HTERT RPE-1 (cell line): ENCODE measurements around the gene ZSCAN1.
"Not testable (repeated sequence)": the region's sequence is repeated elsewhere in the genome, so short reads cannot be mapped to it uniquely, and the experiment has no call there.

Experiments
- in situ Hi-C: fragments of 300-500 bp; cut with MboI; formaldehyde crosslinking; loops from 4 replicates; pipeline ENCODE4 v1.14.3; 2020; ENCODE audit warnings: low sequenced_read_pairs

The ZSCAN1 gene, protein sequence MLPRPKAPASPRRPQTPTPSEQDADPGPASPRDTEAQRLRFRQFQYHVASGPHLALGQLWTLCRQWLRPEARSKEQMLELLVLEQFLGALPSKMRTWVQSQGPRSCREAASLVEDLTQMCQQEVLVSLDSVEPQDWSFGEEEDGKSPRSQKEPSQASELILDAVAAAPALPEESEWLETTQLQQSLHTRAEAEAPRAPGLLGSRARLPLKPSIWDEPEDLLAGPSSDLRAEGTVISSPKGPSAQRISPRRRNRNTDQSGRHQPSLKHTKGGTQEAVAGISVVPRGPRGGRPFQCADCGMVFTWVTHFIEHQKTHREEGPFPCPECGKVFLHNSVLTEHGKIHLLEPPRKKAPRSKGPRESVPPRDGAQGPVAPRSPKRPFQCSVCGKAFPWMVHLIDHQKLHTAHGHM

DNA sequence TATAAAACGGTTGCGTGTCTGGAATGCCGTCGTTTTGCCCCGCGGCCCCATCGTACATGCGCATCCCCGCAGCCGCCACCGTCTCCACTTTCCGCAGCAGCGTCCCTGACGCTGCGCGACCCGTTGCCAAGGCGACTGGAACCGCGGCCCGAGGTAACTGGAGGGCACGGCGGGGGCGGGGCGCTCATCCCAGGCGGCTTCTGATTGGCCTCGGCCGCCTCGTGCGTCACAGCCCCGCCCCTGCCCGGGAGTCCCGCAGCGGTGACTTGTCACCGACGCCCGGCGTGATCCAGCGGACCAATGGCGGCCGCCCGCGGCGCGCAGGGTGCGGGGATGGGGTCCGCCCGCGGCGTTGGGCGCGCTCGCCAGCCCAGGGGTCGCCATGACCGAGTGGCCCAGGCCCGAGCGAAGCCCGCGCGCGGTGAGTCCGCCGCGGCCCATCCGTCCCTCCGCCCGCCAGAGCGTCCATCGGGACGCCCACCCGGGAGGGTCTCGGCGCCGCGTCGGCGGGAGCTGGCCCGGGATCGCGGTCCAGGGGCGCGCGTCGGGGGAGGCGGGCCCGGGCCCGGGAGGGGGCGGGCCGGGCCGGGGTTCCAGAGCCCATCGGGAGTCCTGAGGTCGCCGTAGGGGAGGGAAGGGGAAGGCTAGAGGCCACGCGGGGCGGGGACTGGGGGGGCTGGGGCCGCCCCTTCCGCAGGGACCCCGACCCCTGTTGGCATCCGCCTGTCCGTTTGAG lies at the start of gene ZSCAN1:
Gene ZSCAN1 (plus strand): TSS at position 285 of the 736 bp plus-strand sequence. CDS start 3,812 bp downstream, outside the sequence.
- in situ Hi-C loops: no loop called here

DNA sequence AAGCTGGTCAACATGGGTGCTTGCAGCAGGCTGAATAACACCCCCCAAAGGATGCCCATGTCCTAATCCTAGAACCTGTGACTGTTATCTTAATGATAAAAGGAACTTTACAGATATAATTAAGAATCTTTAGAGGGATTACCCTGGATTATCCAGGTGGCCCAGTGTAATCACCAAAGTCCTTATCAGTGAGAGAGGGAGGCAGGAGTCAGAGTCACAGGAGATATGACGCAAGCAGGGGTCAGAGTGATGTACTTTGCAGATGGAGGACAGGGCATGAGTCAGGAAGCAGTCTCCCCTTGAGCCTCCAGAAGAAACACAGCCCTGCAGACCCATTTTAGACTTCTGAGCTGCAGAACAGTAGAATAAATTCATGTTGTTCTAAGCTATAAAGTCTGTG lies 41.0 kb upstream of the ZSCAN1 start:
- in situ Hi-C loops: no loop called here

DNA sequence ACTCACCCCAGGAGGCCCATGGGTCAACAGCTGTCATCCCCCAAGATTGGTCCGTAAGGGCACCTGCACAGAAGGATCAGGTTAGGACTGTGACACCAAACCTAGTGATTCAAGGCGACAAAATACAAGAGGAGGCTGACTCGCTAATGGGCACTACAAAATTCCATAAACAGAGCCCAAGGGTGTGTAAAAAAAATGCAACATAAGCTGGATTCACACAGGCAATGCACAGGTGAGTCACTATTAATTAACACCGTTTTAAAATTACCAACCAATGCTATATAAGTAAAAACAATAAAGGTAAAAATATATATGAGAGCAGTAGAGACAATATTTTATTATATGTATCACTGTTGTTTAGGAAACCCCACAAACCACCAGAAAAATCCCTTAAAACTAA lies 33.1 kb upstream of the ZSCAN1 start:
- in situ Hi-C loops: no loop called here

DNA sequence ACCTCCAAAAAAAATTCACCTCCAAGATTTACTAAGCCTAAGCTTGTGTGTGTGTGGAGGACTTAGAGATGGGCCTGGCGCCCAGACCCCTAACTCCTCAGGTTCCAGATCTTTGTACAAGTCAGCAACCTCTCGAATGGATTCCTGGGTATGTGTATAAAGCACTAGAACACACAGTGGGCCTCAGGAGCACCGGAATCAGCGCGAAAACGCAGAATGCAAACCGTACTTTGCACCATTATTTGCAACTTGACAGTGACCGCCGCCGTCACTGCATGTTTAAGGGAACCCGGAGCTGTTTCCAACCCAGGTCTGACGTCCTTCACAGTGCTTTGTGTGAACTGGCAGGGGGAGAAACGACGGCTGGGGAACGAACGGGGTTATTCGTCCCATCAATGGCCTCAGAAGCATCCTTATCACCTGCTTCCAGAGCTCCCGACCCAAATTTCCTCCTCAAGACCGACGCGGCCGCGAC lies 31.9 kb upstream of the ZSCAN1 start:
- in situ Hi-C loops: no loop called here

DNA sequence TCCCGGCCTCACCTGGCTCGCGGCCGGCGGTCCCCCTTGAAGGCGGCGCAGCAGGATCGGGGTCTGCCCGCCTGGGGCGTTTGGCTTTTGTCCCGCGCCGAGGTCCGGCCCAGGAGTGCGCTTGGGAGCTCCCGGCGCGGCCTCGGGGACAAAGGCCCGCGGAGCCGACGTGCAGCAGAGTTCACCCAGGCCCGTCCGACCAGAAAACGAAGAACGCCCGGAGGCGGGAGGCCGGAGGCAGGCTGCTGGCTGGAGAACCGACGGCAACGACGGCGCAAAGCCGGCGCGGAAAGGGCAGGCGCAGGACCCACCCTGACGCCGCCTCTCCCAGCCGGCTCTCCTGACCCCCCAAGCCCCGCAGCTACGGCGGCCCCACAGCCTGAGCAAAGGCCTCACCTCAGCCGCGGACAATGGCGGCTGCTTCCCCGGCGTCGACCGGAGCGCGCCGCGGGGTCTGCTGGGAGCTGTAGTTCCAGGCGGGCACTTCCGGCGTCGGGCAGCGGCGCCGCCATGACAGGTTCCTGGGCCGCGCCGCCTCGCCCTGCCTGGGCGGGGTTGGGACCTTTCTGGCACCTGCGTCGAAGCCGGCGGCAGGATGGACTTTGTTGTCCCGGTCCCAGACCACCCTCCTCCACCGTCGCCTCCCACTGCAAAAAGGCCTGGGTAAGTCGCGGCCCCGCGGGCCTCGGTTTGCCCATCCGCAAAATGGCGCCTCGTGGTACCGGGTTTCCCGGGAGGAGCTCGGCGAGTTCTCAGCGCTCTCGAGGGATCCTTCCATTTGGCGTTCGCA lies 31.2 kb upstream of the ZSCAN1 start, which contains the start of gene ZNF606:
Gene ZNF606 (minus strand): TSS at position 437 of the 790 bp plus-strand sequence. CDS start 1,501 bp downstream, outside the sequence.
- in situ Hi-C loops: no loop called here

DNA sequence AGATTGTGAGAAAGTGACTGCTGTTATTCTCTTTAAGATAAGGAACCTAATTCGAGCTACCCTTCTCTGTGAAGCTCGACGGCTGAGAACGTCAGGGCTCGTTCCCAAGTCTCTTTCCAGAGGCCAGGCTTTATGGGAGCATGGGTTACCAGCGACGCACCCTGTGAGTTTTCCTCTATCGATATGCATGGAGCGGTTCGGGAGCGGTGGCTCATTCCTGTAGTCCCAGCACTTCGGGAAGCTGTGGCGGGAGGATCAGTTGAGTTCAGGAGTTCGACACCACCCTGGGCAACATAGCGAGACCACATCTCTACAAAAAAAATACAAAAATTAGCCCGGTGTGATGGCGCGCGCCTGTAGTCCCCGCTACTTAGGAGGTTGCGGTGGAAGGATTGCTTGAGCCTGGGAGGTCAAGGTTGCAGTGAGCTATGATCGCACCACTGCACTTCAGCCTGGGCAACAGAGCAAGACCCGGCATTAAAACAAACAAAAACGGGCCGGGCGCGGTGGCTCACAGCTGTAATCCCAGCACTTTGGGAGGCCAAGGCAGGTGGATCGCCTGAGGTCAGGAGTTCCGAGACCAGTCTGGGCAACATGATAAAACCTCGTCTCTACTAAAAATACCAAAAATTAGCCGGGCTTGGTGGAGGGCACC lies 30.5 kb upstream of the ZSCAN1 start:
- in situ Hi-C loops: no loop called here

DNA sequence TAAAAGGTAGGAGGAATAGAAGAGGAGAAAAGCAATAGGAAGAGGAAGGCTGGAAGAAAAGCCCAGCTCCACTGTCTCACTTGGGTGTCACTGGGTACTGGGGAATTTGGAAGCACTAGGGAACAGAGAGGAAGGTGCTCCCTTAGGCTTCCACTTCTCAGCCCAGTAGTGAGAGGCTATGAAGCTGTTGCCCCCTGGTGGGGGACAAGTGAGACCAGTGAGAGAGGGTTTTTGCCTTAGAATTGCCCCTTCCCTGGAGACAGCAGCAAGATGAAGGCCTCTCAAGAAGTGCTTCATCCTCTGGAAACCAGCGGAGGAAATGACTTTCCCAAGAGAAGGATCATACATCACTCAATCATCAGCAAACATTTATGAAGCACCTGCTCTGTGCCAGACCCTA lies 26.5 kb upstream of the ZSCAN1 start:
- in situ Hi-C loops: no loop called here

DNA sequence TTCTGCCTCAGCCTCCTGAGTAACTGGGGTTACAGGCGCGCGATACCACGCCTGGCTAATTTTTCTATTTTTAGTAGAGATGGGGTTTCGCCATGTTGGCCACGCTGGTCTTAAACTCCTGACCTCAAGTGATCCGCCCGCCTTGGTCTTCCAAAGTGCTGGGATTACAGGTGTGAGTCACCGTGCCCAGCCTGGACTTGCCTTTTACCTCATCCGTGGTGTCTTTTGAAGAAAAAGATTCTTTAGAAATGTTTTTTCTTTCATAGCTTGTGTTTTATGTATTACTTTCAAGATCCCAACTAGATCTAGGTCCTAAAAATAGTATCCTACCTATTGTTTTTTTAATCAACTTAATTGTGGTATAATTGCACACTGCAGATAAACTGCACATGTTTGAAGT lies 24.9 kb upstream of the ZSCAN1 start:
- in situ Hi-C loops: not testable (repeated sequence)

DNA sequence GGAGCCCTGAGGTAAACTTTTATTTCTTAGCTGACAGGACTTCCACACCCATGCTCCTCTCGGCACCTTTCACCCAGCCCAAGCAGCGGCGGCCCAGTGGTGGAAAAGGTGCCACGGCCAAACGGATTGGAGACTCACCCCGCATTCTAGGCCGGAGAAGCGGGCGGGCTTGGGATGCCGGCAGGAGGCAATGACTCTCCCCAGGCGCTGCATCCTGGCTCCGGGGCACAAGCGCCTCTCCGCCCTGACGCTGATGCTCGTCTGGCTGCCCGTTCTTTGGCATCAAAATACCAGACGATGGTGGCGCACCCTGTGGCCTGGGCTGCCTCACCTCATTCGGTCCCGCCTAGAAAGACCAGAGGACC lies 24.5 kb upstream of the ZSCAN1 start:
- in situ Hi-C loops: no loop called here

DNA sequence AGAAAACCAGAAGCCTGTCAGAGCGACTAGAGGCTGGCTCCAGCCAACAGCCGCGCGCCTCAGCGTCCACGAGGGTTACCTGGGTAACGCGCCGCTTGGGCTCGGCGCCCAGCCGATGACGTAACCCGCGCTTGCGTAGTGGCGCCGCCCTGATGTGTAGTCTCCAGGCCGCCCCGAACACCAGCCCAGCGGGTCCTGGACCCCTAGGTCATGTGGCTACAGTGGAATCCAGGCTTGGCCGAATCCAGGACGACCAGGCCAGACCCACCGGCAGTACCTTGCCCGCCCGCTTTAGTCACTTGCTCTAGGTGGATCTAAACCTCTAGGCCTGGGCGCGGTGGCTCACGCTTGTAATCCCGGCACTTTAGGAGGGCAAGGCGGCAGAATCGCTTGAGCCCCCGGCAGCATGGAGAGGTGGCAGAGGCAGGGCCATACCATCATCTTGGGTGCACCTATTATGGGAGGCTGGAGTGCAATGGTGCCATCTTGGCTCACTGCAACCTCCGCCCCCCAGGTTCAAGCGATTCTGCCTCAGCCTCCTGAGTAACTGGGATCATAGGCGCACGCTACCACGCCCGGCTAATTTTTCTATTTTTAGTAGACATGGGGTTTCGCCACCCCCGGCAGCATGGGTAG lies 24.0 kb upstream of the ZSCAN1 start:
- in situ Hi-C loops: no loop called here

DNA sequence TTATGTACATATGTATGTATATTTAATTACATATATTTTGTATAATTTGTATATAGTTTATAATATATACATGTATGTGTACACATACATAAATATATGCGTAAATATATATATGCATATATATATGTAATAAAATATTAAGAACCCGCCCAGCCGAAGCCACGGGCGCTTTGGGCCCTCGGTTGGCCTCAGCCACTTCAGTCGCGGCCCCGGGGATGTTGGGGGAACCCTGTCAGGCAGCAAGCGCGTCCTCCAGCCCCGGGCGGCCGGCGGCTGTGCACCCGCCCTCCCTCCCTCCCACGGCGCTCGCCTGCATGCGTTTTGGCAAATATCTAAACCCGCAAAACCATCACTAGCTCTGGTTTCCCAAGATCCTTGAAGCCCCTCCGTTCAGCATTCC lies 23.3 kb upstream of the ZSCAN1 start:
- in situ Hi-C loops: no loop called here

DNA sequence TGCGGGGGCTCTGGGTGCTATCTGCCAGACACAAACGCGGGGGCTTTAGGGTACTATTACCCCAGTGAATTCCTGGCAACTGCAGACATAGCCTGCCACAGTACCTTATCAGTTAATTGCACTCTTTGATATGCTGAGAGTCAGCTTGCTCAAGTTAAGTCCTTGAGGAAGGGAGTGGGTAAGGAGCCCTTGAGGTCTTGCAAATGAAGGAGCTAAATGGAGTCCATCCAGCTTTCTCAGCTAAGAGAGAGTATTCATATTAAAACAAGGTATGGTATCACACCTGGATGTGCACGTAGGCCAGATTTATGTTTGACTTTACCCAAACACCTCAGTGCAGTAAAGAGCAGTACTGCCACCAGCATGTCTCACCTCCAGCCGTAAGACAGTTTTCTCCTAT lies 19.7 kb upstream of the ZSCAN1 start:
- in situ Hi-C loops: no loop called here

DNA sequence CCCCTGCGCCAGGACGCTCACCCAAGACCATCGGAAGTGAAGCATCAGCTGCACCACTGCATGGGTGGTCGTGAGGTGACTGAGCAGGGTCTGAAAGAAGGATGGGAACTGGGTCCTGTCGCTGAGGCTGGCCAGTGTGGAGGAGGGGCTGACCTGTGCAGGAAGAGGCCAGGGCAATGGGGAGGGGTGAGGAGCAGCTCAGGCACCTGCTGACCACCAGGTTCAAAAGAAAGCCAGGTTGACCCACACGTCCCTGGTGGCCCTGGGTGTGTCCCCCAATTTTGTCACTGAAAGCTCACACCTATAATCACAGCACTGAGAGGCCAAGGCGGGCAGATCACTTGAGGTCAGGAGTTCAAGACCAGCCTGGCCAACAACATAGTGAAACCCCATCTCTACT lies 13.7 kb upstream of the ZSCAN1 start:
- in situ Hi-C loops: no loop called here

DNA sequence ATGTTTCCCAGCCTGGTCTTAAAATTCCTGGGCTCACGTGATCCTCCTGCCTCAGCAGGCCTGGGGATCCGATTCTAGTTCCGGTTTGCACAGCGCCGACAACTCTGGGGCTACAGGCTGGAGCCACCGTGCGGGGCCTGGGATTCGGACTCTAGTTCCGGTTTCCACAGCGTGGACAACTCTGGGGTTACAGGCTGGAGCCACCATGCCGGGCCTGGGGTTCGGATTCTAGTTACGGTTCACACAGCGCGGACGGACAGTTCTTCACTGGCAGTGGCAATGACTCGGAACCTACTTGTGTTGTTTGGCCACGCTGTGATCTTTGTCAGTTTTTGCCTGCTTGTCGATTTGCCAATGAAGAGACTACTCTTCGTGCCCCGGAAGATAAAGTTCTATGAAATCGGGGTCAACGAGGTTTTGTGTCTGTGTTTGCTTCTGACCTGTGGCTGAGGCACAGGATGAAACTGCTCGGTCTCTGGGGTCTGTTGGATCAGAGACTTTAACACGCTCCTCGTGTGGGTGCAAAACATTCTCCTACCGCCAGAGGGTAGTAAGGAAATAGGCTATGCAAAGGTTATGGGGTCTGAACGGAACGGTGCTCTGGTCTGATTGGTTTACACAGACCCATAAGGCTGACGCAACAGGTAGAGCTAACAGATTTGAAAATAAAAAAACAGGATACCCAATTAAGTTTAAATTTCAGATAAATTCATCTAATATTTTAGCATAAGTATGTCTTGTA lies 12.1 kb upstream of the ZSCAN1 start:
- in situ Hi-C loops: no loop called here

DNA sequence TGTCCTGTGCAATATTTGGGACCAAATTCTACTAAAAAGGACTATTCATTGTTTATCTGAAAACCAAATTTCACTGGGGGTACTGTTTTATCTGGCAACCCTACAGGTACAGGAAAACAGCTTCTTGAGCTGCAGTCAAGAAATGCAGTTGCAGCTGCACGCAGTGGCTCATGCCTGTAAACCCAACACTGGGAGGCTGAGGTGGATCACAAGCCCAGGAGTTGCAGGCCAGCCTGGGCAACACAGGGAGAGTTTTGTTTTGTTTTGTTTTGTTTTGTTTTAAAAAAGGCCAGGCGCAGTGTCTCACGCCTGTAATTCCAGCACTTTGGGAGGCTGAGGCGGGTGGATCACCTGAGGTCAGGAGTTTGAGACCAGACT lies 11.6 kb upstream of the ZSCAN1 start:
- in situ Hi-C loops: no loop called here

DNA sequence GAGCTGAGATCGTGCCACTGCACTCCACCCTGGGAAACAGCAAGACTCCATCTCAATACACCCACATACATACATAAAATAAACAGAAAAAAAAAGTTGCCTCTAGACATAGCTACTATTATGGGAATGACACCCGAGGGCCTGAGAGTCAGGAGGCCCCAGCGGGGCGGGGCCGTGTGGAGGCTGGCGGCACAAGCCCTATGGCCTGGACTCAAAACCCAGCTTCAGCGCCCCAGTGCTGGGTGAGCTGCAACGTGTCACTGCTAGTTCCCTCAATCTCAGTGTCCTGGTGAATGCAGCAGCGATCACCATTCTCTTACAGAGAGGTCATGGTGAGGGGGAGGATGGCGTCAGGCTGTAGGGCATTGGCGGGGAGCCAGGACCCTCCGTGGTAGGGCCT lies 9.2 kb upstream of the ZSCAN1 start:
- in situ Hi-C loops: no loop called here

DNA sequence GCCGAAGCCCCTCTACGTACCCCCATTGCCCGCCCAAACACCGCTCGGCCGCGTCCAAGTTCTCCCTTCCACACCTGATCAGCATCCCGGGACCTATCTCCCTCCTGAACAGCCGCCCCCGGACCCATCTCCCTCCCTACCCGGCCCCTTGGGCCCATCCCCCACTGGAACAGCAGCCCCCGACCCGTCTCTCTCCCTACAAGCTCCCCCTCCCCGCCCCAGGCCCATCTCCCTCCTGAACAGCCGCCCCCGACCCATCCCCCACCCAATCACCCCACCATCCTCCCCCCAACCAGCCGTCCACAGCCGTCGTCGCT lies 610 bp downstream of the ZSCAN1 start:
- in situ Hi-C loops: no loop called here

DNA sequence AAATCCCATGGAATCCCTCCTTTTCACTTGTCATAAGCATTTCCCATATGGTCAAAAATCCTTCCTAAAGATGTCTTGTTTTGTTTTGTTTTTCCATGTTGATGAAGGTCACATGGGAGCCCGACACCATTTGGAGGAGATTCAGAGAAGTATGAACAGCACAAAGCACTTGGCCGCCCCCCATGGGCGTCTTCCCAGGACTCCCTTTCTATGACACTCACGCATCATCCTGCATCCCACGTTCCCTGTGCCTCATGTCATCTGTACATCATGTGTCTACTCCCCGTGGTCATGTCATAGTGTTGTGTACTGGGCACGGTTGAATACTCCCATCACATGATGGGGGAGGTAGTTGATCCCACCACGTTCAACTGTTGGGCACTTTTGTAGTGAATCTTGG lies 2.0 kb downstream of the ZSCAN1 start:
- in situ Hi-C loops: no loop called here

DNA sequence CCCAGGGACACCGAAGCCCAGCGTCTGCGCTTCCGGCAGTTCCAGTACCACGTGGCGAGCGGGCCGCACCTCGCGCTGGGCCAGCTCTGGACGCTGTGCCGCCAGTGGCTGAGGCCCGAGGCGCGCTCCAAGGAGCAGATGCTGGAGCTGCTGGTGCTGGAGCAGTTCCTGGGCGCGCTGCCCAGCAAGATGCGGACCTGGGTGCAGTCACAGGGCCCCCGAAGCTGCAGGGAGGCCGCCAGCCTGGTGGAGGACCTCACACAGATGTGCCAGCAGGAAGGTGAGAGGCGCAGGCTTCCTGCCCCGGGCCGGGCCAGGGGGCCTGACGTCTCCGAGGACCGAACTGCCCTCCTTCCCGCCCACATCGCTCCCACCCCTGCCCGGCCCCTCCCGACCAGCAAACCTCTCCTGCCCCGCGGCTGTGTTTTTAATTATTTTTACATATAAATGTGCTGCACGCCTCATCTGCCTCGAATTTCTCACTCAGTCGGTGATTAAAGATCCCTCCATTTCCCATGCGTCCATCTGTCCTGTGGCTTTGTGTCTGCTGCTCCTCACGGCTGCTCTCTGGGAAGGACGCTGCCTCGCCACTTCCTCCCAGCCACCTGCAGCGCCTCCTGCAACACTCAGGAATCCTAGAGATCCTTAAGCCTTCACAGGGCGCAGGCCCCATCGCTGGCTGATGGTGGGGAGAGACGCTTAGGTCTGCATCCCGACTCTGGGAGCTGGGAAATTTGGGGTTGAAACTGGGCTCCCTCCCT lies 4.3 kb downstream of the ZSCAN1 start:
- in situ Hi-C loops: no loop called here
